ENCODE results near the gene NEURL2. TPM values are rescaled to one million over a fixed set of nuclear protein-coding genes. Genes with fewer than 3 reads are reported as not detected.

Gene NEURL2
- total RNA-seq, 6 experiments from 2014 or later, result 1.5 to 2.3 (median 1.9) TPM

GRCh38 chr20:45867136-45867818 is 23.7 kb downstream of the NEURL2 start:
- Mint-ChIP-seq H3K4me3 (peak overlapping the region; percentile 50), H3K27me3 (ENCODE audit: insufficient read depth) (no peaks in the 10 kb centered on the region), H3K9me3 (no peaks in the 10 kb centered on the region), H3K36me3 (ENCODE audit: low read depth) (no peaks in the 10 kb centered on the region), H3K4me1 (ENCODE audit: low read depth) (peaks cover 21% of the 10 kb centered on the region), H3K27ac (peak overlapping the region; percentile 97)
- no peak for TF ChIP-seq CTCF (IDR thresholded peaks at IDR 0.05)
- no peak for DNase-seq

GRCh38 chr20:45866454-45866853 is 24.6 kb downstream of the NEURL2 start:
- Mint-ChIP-seq H3K36me3 (ENCODE audit: low read depth) (no peaks in the 10 kb centered on the region), H3K4me3 (no peak overlapping the region), H3K9me3 (no peaks in the 10 kb centered on the region), H3K27ac (peak overlapping the region; percentile 97), H3K4me1 (ENCODE audit: low read depth) (peaks cover 21% of the 10 kb centered on the region), H3K27me3 (ENCODE audit: insufficient read depth) (no peaks in the 10 kb centered on the region)
- TF ChIP-seq CTCF (IDR thresholded peaks at IDR 0.05), result no peak
- DNase-seq, result no peak

GRCh38 chr20:45863543-45864470 is 27.2 kb downstream of the NEURL2 start:
- no peak for TF ChIP-seq CTCF (IDR thresholded peaks at IDR 0.05)
- no peak overlapping the region for H3K27ac Mint-ChIP-seq
- no peaks in the 10 kb centered on the region for H3K27me3 Mint-ChIP-seq (ENCODE audit: insufficient read depth)
- no peaks in the 10 kb centered on the region; the same call in 1 of the 2 replicates for H3K9me3 Mint-ChIP-seq
- DNase-seq, result no peak
- H3K4me1 Mint-ChIP-seq (ENCODE audit: low read depth), result peaks cover 40% of the 10 kb centered on the region
- H3K36me3 Mint-ChIP-seq (ENCODE audit: low read depth), result peaks cover 12% of the 10 kb centered on the region
- no peak overlapping the region for H3K4me3 Mint-ChIP-seq

GRCh38 chr20:45861221-45862075 is 29.6 kb downstream of the NEURL2 start:
- Mint-ChIP-seq H3K36me3 (ENCODE audit: low read depth) (peaks cover 16% of the 10 kb centered on the region), H3K4me1 (ENCODE audit: low read depth) (peaks cover 35% of the 10 kb centered on the region), H3K4me3 (no peak overlapping the region), H3K27me3 (ENCODE audit: insufficient read depth) (peaks cover 3% of the 10 kb centered on the region; the same call in 1 of the 2 replicates), H3K9me3 (no peaks in the 10 kb centered on the region; the same call in 1 of the 2 replicates), H3K27ac (no peak overlapping the region)
- no peak for DNase-seq
- TF ChIP-seq CTCF (IDR thresholded peaks at IDR 0.05), result no peak

- Mint-ChIP-seq H3K27me3 (ENCODE audit: insufficient read depth) (peaks cover 3% of the 10 kb centered on the region; the same call in 1 of the 2 replicates), H3K9me3 (no peaks in the 10 kb centered on the region; the same call in 1 of the 2 replicates), H3K36me3 (ENCODE audit: low read depth) (peaks cover 16% of the 10 kb centered on the region), H3K4me1 (ENCODE audit: low read depth) (peaks cover 42% of the 10 kb centered on the region), H3K27ac (no peak overlapping the region), H3K4me3 (no peak overlapping the region)
- no peak for TF ChIP-seq CTCF (IDR thresholded peaks at IDR 0.05)
- DNase-seq, result no peak
Observed at GRCh38 chr20:45860560-45861220, 30.3 kb downstream of the NEURL2 start.
